SU-DHL-6 (cell line): Measurements from ENCODE around the gene CYB561A3.

Experiments used
- H2AFZ ChIP-seq: fragments of 200-600 bp; sonication (generic); 2 replicates; pipeline ENCODE4 v1.6.1; 2014; ENCODE audit warnings: low read depth, mild to moderate bottlenecking, moderate library complexity, mixed read lengths, antibody characterized with exemption, low read length; ENCODE audit not compliant: severe bottlenecking
- H3F3A ChIP-seq: fragments of 200-600 bp; shearing (Covaris generic); 2 replicates; pipeline ENCODE4 v1.6.0; 2016; ENCODE audit warnings: antibody characterized with exemption, mild to moderate bottlenecking; ENCODE audit not compliant: insufficient read depth
- H3K27ac ChIP-seq: fragments of 200-600 bp; sonication (generic); 2 replicates; pipeline ENCODE4 v1.5.1; 2016; ENCODE audit warnings: low read depth, mild to moderate bottlenecking, low read length, moderate library complexity, mixed read lengths
- H3K27me3 ChIP-seq: fragments of 200-600 bp; sonication (generic), shearing (Covaris generic); 2 replicates; pipeline ENCODE4 v1.6.0; 2014; ENCODE audit warnings: mild to moderate bottlenecking, low read length
- H3K36me3 ChIP-seq: fragments of 200-600 bp; sonication (generic); 2 replicates; pipeline ENCODE4 v1.6.1; 2014; ENCODE audit warnings: mild to moderate bottlenecking, low read length, mixed read lengths
- H3K4me2 ChIP-seq: fragments of 300-600, 200-600 bp; shearing (Covaris generic), sonication (generic); 2 replicates; pipeline ENCODE4 v1.6.0; 2014; ENCODE audit warnings: low read length, low read depth, mild to moderate bottlenecking; ENCODE audit not compliant: poor library complexity, severe bottlenecking
- H3K4me3 ChIP-seq: fragments of 200-600 bp; sonication (generic); 2 replicates; pipeline ENCODE4 v1.5.1; 2014; ENCODE audit warnings: antibody characterized with exemption, low read length, mild to moderate bottlenecking, mixed read lengths; ENCODE audit not compliant: insufficient read depth, poor library complexity, severe bottlenecking
- H3K79me2 ChIP-seq: fragments of 200-600 bp; sonication (generic); 2 replicates; pipeline ENCODE4 v1.6.1; 2014; ENCODE audit warnings: mild to moderate bottlenecking, low read length, moderate library complexity; ENCODE audit not compliant: insufficient read depth
- H3K9ac ChIP-seq: fragments of 200-600 bp; sonication (generic); 2 replicates; pipeline ENCODE4 v1.7.0; 2014; ENCODE audit warnings: mild to moderate bottlenecking, low read length
- H3K9me2 ChIP-seq: fragments of 200-600 bp; sonication (generic); replicated peaks from 2 replicates; pipeline ENCODE4 v1.6.1; 2014; ENCODE audit warnings: low read length; ENCODE audit not compliant: insufficient read depth
- H3K9me3 ChIP-seq: fragments of 200-600 bp; sonication (generic); 2 replicates; pipeline ENCODE4 v1.6.1; 2014; ENCODE audit warnings: low read length, mixed read lengths; ENCODE audit not compliant: insufficient read depth
- H4K20me1 ChIP-seq: fragments of 200-600 bp; sonication (generic); 2 replicates; pipeline ENCODE4 v1.6.1; 2014; ENCODE audit warnings: low read depth, mild to moderate bottlenecking, antibody characterized with exemption, low read length, moderate library complexity, mixed read lengths
- EZH2phosphoT487 ChIP-seq: fragments of 200-600 bp; sonication (generic), shearing (Covaris generic); conservative IDR thresholded peaks from 2 replicates; pipeline ENCODE4 v1.6.1; 2018; ENCODE audit warnings: mild to moderate bottlenecking, antibody characterized with exemption, low read length, moderate library complexity, mixed read lengths
- TF ChIP-seq, protein P1 (sequence below): fragments of 200-600 bp; sonication (generic); IDR thresholded peaks from one replicate; pipeline ENCODE4 v1.5.1; 2017; ENCODE audit warnings: antibody characterized with exemption, mild to moderate bottlenecking, low read length, moderate library complexity; ENCODE audit not compliant: insufficient read depth, poor library complexity, severe bottlenecking

CYB561A3 gene

DNA sequence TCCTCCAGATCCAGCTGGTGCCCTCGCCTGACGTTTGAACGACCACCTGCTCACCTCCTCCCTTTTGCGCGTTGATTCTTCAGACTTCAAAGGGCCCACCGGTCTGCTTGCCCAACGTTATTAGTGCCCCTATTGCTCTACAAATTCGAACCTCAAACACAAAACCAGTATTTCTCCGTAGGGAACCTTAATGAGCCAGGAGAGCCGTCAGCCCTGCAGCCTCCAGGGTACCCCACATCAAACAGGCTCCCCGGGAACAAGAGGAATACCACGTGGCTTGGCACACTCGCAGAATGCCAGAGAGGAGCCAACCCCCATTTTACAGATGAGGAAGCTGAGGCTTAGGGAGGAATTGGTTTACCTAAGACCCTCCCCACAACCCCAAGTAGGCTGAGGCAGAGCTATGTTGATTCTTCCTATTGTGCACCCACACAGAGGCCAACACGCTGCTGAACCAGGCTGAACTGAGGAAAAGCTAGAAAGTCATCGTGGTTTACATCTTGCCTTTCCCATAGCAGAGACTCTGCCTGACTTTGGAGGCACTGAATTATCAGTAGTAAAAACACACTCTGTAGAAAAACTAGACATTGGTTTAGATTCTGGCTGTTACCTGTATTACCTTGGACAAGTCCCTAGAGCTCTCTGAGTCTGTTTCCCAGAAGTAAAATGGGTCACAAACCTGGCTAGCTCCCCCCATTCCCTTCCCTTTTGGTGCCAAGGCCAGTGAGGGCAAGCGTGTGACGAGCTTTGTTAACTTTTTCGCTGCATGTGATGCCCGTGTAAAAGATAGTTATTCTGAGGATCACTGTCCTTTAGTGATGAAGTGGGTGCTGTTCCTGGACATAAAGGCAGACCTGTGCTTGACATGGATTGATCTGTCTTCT, 27.9 kb downstream of the CYB561A3 start:
- Histone ChIP-seq H2AFZ (peak overlapping the region; percentile 19), H3K79me2 (peaks cover 41% of the 10 kb centered on the region)

DNA sequence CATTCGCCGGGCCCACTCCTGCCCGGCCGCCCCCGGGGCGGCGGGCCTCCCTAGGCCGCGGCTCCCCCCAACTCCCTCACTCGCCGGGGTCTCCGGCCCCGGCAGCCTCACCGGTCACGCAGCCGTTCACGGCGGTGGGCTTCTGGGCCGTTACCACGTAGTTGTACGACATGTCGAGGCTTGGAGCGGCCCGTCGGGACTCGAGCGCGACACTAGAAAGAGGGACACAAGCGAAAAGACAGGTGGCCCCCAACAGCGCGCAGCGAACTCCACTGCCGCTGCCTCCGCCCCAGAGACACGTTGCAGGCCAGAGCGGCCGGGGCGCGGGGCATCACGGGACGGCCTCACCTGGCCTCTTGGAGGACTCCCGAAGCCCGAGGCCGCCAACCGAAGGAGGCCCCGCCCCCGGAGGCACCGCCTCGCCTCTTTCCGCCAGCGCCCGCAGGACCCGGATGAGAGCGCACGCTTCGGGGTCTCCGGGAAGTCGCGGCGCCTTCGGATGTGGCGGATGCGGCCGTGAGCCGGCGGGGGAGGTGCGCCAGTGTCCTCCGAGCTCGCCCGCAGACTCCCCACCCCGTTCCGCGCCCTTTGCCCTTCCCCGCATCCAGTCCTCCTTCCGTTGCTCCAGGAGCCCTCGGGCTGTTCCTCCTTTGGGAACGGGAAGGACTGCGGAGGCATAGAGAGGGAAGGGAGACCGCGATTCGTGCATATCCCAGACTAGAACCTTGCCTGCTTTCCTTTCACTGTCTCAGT, 28.7 kb downstream of the CYB561A3 start, which contains the start of the genes DDB1 and TKFC:
TSS of gene DDB1 (minus strand) at position 309 of the 753 bp plus-strand sequence. CDS start at position 172, 137 bp downstream.
TSS of gene TKFC (plus strand) at position 432 of the 753 bp plus-strand sequence. CDS start 1,501 bp downstream, outside the sequence.
- H4K20me1 ChIP-seq, result peaks cover 17% of the 10 kb centered on the region; the same call in 1 of the 2 replicates
- no peaks in the 10 kb centered on the region for H3K27me3 ChIP-seq
- peaks cover 7% of the 10 kb centered on the region; the same call in 1 of the 2 replicates for H3K36me3 ChIP-seq
- H3K9me3 ChIP-seq, result no peaks in the 10 kb centered on the region
- H3F3A ChIP-seq, result peaks cover 21% of the 10 kb centered on the region
- peak within 1 kb of the TSS; percentile 90 for H3K4me3 ChIP-seq
- peak within 1 kb of the TSS; percentile 90 for H3K4me2 ChIP-seq
- H3K27ac ChIP-seq, result peak within 1 kb of the TSS; percentile 77
- peaks cover 46% of the 10 kb centered on the region for H3K79me2 ChIP-seq
- peak within 1 kb of the TSS; percentile 72 for H2AFZ ChIP-seq
- no peak for TF ChIP-seq EZH2phosphoT487
- TF ChIP-seq, protein P1, sequence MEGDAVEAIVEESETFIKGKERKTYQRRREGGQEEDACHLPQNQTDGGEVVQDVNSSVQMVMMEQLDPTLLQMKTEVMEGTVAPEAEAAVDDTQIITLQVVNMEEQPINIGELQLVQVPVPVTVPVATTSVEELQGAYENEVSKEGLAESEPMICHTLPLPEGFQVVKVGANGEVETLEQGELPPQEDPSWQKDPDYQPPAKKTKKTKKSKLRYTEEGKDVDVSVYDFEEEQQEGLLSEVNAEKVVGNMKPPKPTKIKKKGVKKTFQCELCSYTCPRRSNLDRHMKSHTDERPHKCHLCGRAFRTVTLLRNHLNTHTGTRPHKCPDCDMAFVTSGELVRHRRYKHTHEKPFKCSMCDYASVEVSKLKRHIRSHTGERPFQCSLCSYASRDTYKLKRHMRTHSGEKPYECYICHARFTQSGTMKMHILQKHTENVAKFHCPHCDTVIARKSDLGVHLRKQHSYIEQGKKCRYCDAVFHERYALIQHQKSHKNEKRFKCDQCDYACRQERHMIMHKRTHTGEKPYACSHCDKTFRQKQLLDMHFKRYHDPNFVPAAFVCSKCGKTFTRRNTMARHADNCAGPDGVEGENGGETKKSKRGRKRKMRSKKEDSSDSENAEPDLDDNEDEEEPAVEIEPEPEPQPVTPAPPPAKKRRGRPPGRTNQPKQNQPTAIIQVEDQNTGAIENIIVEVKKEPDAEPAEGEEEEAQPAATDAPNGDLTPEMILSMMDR, result no peak
- H3K9ac ChIP-seq, result peak within 1 kb of the TSS; percentile 97
- no peaks in the 10 kb centered on the region for H3K9me2 ChIP-seq

More for the DNA sequence above, 27.9 kb downstream of the CYB561A3 start:
- Histone ChIP-seq H4K20me1 (peaks cover 17% of the 10 kb centered on the region; the same call in 1 of the 2 replicates), H3K9ac (peak overlapping the region; percentile 97), H3F3A (peaks cover 21% of the 10 kb centered on the region), H3K9me3 (no peaks in the 10 kb centered on the region), H3K36me3 (peaks cover 5% of the 10 kb centered on the region; the same call in 1 of the 2 replicates), H3K9me2 (no peaks in the 10 kb centered on the region), H3K4me2 (peak overlapping the region; percentile 90), H3K27ac (peak overlapping the region; percentile 77), H3K27me3 (no peaks in the 10 kb centered on the region), H3K4me3 (peak overlapping the region; percentile 90)
- TF ChIP-seq EZH2phosphoT487, result no peak
- TF ChIP-seq, protein P1, result no peak

DNA sequence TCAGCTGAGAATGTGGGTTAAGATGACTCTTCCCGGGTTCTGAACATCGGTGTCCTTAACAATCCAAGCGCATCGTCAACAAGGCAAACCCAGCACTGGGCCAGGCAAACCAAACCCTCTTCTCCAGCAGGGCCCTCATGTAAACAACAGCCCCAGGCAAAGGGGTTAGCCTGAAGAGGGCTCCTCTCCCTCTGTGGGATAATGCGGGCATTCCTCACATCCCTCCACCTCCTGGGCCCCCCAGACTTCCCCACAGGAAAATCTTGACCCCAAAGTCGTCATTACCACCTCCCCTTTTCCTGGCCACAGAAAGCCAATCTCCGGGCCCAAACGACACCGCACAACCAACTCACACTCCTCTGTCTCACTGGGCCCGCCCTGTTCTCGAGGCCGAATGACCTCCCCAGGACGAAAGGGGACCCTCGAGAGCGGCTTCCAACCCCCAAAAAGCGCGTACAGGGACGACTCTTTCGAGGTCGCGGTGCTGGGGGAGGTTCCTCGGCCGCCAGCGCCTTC, 29.3 kb downstream of the CYB561A3 start:
- peaks cover 21% of the 10 kb centered on the region for H3F3A ChIP-seq
- H3K27ac ChIP-seq, result peak overlapping the region; percentile 41
- no peaks in the 10 kb centered on the region for H3K27me3 ChIP-seq
- H3K9ac ChIP-seq, result peak overlapping the region; percentile 97
- H3K9me2 ChIP-seq, result no peaks in the 10 kb centered on the region
- H3K36me3 ChIP-seq, result peaks cover 13% of the 10 kb centered on the region; the same call in 1 of the 2 replicates
- peaks cover 52% of the 10 kb centered on the region for H3K79me2 ChIP-seq
- no peaks in the 10 kb centered on the region for H3K9me3 ChIP-seq
- H3K4me2 ChIP-seq, result peak overlapping the region; percentile 88
- peak overlapping the region; percentile 90 for H3K4me3 ChIP-seq
- TF ChIP-seq, protein P1, result no peak
- TF ChIP-seq EZH2phosphoT487, result no peak
- H2AFZ ChIP-seq, result peak overlapping the region; percentile 72
- peaks cover 17% of the 10 kb centered on the region; the same call in 1 of the 2 replicates for H4K20me1 ChIP-seq
